ENCODE results near the gene BCAR3. TPM values are rescaled to one million over a fixed set of nuclear protein-coding genes. Genes with fewer than 3 reads are reported as not detected.
A peak's percentile ranks its signal among the peaks of the same experiment; 100 is the strongest.

BCAR3 gene
- total RNA-seq, 4 donors from 2014 or later: 20.2 to 47.2 (median 32.3) TPM

GRCh38 chr1:93620841-93621210 lies 60.8 kb downstream of the BCAR3 start:
- no peak overlapping the region for H3K4me3 ChIP-seq
- intact Hi-C loops (cut with DNase I): loop anchor here (10.0 kb wide), 2 partner anchors 224 to 316 kb away; no protein-coding TSS in a partner anchor
- no peaks in the 10 kb centered on the region for H3K27me3 ChIP-seq
- H3K4me1 ChIP-seq: peaks cover 36 to 55% (median 47%) of the 10 kb centered on the region in 4 donors
- H3K27ac ChIP-seq (replicated peaks in 1 of 4): no peak overlapping the region
- 98% methylated on average over 4 of the region's 4 CpGs for WGBS
- no peaks in the 10 kb centered on the region for H3K36me3 ChIP-seq
- no peak for DNase-seq (ENCODE audit: extremely low spot score)
- H3K9me3 ChIP-seq: no peaks in the 10 kb centered on the region
- TF ChIP-seq POLR2AphosphoS5 (IDR thresholded peaks at IDR 0.05) (no peak), POLR2A (IDR thresholded peaks at IDR 0.05; ENCODE audit: low read depth) (no peak), EP300 (IDR thresholded peaks at IDR 0.05) (no peak), CTCF (IDR thresholded peaks at IDR 0.05) (no peak)

- Histone ChIP-seq H3K36me3 (no peaks in the 10 kb centered on the region), H3K27ac (replicated peaks in 1 of 4) (no peak overlapping the region), H3K27me3 (no peaks in the 10 kb centered on the region), H3K4me3 (no peak overlapping the region), H3K4me1 (peaks cover 36 to 55% (median 47%) of the 10 kb centered on the region in 4 donors), H3K9me3 (no peaks in the 10 kb centered on the region)
- DNase-seq (ENCODE audit: extremely low spot score): no peak
- intact Hi-C loops (cut with DNase I): loop anchor here (10.0 kb wide), 2 partner anchors 224 to 316 kb away; no protein-coding TSS in a partner anchor
- TF ChIP-seq CTCF (IDR thresholded peaks at IDR 0.05) (no peak), POLR2A (IDR thresholded peaks at IDR 0.05; ENCODE audit: low read depth) (no peak), POLR2AphosphoS5 (IDR thresholded peaks at IDR 0.05) (no peak), EP300 (IDR thresholded peaks at IDR 0.05) (no peak)
- WGBS: 98% methylated on average over 3 of the region's 3 CpGs
These were observed 61.3 kb downstream of the BCAR3 start for GRCh38 chr1:93620172-93620840.

GRCh38 chr1:93619507-93620171 lies 62.0 kb downstream of the BCAR3 start:
- peaks cover 39 to 55% (median 47%) of the 10 kb centered on the region in 4 donors for H3K4me1 ChIP-seq
- intact Hi-C loops (cut with DNase I): loop anchor here (10.0 kb wide), 2 partner anchors 225 to 315 kb away; no protein-coding TSS in a partner anchor
- no peak overlapping the region for H3K27ac ChIP-seq (replicated peaks in 1 of 4)
- DNase-seq (ENCODE audit: extremely low spot score): no peak
- 92% methylated on average over 11 of the region's 11 CpGs for WGBS
- no peaks in the 10 kb centered on the region for H3K36me3 ChIP-seq
- no peaks in the 10 kb centered on the region for H3K27me3 ChIP-seq
- H3K4me3 ChIP-seq: no peak overlapping the region
- H3K9me3 ChIP-seq: no peaks in the 10 kb centered on the region
- no peak for TF ChIP-seq POLR2A (IDR thresholded peaks at IDR 0.05; ENCODE audit: low read depth)
- TF ChIP-seq CTCF (IDR thresholded peaks at IDR 0.05): no peak
- no peak for TF ChIP-seq POLR2AphosphoS5 (IDR thresholded peaks at IDR 0.05)
- no peak for TF ChIP-seq EP300 (IDR thresholded peaks at IDR 0.05)

- intact Hi-C loops (cut with DNase I): no loop called here
- H3K27ac ChIP-seq (replicated peaks in 1 of 4): peak overlapping the region; percentile 51 to 71 (median 66)
These were observed 63.8 kb downstream of the BCAR3 start for GRCh38 chr1:93617670-93618499.

More at GRCh38 chr1:93617670-93618499, 63.8 kb downstream of the BCAR3 start:
- WGBS: 91% methylated on average over 6 of the region's 10 CpGs
- TF ChIP-seq POLR2A (IDR thresholded peaks at IDR 0.05; ENCODE audit: low read depth) (no peak), EP300 (IDR thresholded peaks at IDR 0.05) (no peak), CTCF (IDR thresholded peaks at IDR 0.05) (no peak), POLR2AphosphoS5 (IDR thresholded peaks at IDR 0.05) (no peak)
- Histone ChIP-seq H3K9me3 (no peaks in the 10 kb centered on the region), H3K4me1 (peaks cover 56 to 68% (median 58%) of the 10 kb centered on the region in 4 donors), H3K36me3 (no peaks in the 10 kb centered on the region), H3K27me3 (no peaks in the 10 kb centered on the region), H3K4me3 (no peak overlapping the region)
- DNase-seq (ENCODE audit: extremely low spot score): no peak

Data from esophagus muscularis mucosa (tissue), 4 donors.